CD4-positive, alpha-beta T cell treated with Interleukin-6 for 4 hours (primary cell): ENCODE data around the gene FMNL3.

Experiments used
- DNase-seq: peaks from one replicate; pipeline ENCODE4 v3.0.0-alpha.2; 2020; ENCODE audit warnings: mixed read lengths

FMNL3 gene

GRCh38 chr12:49673446-49674317 is 33.5 kb downstream of the FMNL3 start:
- peak; percentile 30 for DNase-seq

GRCh38 chr12:49672301-49673217 is 34.6 kb downstream of the FMNL3 start:
- no peak for DNase-seq

GRCh38 chr12:49671031-49671765 is 36.0 kb downstream of the FMNL3 start:
- DNase-seq, result peak; percentile 80

GRCh38 chr12:49669796-49670195 is 37.4 kb downstream of the FMNL3 start:
- peak; percentile 38 for DNase-seq

GRCh38 chr12:49667325-49668090 is 39.7 kb downstream of the FMNL3 start:
- peak; percentile 27 for DNase-seq

- DNase-seq, result no peak
These were observed 41.0 kb downstream of the FMNL3 start for GRCh38 chr12:49666176-49666575.

- DNase-seq, result no peak
These were observed 41.8 kb downstream of the FMNL3 start for GRCh38 chr12:49665384-49665783.

- no peak for DNase-seq
These were observed 42.5 kb downstream of the FMNL3 start for GRCh38 chr12:49664591-49665239.

- no peak for DNase-seq
These were observed 43.0 kb downstream of the FMNL3 start for GRCh38 chr12:49664167-49664566.

- DNase-seq, result peak; percentile 88
These were observed 44.0 kb downstream of the FMNL3 start for GRCh38 chr12:49662998-49663843.

- no peak for DNase-seq
These were observed 45.5 kb downstream of the FMNL3 start for GRCh38 chr12:49661746-49662145.

GRCh38 chr12:49661191-49661590 is 46.0 kb downstream of the FMNL3 start:
- DNase-seq, result no peak

GRCh38 chr12:49659753-49660152 is 47.5 kb downstream of the FMNL3 start:
- no peak for DNase-seq

- DNase-seq, result no peak
These were observed 48.9 kb downstream of the FMNL3 start for GRCh38 chr12:49658276-49658675.

GRCh38 chr12:49655595-49656236 is 51.5 kb downstream of the FMNL3 start:
- no peak for DNase-seq

- DNase-seq, result no peak
These were observed 52.5 kb downstream of the FMNL3 start for GRCh38 chr12:49654715-49655114.

GRCh38 chr12:49652921-49653520 is 54.2 kb downstream of the FMNL3 start:
- no peak for DNase-seq

- no peak for DNase-seq
These were observed 55.4 kb downstream of the FMNL3 start for GRCh38 chr12:49651855-49652254.

- no peak for DNase-seq
These were observed 57.3 kb downstream of the FMNL3 start for GRCh38 chr12:49649892-49650291.

GRCh38 chr12:49649445-49649844 is 57.8 kb downstream of the FMNL3 start:
- no peak for DNase-seq
